Measurements from ENCODE around the gene ELMOD3. TPM values are rescaled to one million over a fixed set of nuclear protein-coding genes. Genes with fewer than 3 reads are reported as not detected.
"Not testable (repeated sequence)": the region's sequence is repeated elsewhere in the genome, so short reads cannot be mapped to it uniquely, and the experiment has no call there.

ELMOD3 gene
- total RNA-seq (2014; rRNA removed; shearing (Covaris generic)) = 9.6 and 13.1 TPM in 2 replicates

- peak; percentile 99 for DNase-seq (ENCODE audit: low read depth)
Observed at GRCh38 chr2:85354286-85355072, at the start of gene ELMOD3, which contains the start of gene RETSAT. Gene ELMOD3 (plus strand): TSS chr2:85354769. CDS start chr2:85357199, 2,430 bp downstream. Gene RETSAT (minus strand): TSS chr2:85354528. CDS start chr2:85354507, 21 bp downstream.

- no peak for DNase-seq (ENCODE audit: low read depth)
Observed at GRCh38 chr2:85307527-85307897, 47.1 kb upstream of the ELMOD3 start.

- no peak for DNase-seq (ENCODE audit: low read depth)
Observed at GRCh38 chr2:85308201-85308600, 46.4 kb upstream of the ELMOD3 start.

- peak; percentile 38 for DNase-seq (ENCODE audit: low read depth)
Observed at GRCh38 chr2:85308896-85309555, 45.5 kb upstream of the ELMOD3 start.

- DNase-seq (ENCODE audit: low read depth) = no peak
Observed at GRCh38 chr2:85309699-85310321, 44.8 kb upstream of the ELMOD3 start.

GRCh38 chr2:85310330-85310729, 44.2 kb upstream of the ELMOD3 start:
- DNase-seq (ENCODE audit: low read depth) = no peak

GRCh38 chr2:85312404-85312803, 42.2 kb upstream of the ELMOD3 start:
- DNase-seq (ENCODE audit: low read depth) = peak; percentile 68

- no peak for DNase-seq (ENCODE audit: low read depth)
Observed at GRCh38 chr2:85314884-85315242, 39.7 kb upstream of the ELMOD3 start.

GRCh38 chr2:85315921-85316320, 38.6 kb upstream of the ELMOD3 start:
- DNase-seq (ENCODE audit: low read depth) = not testable (repeated sequence)

GRCh38 chr2:85318222-85319074, 36.1 kb upstream of the ELMOD3 start:
- DNase-seq (ENCODE audit: low read depth) = no peak

GRCh38 chr2:85319796-85320195, 34.8 kb upstream of the ELMOD3 start:
- no peak for DNase-seq (ENCODE audit: low read depth)

- DNase-seq (ENCODE audit: low read depth) = no peak
Observed at GRCh38 chr2:85323351-85323987, 31.1 kb upstream of the ELMOD3 start.

- not testable (repeated sequence) for DNase-seq (ENCODE audit: low read depth)
Observed at GRCh38 chr2:85323988-85324367, 30.6 kb upstream of the ELMOD3 start.

GRCh38 chr2:85324639-85325465, 29.7 kb upstream of the ELMOD3 start:
- no peak for DNase-seq (ENCODE audit: low read depth)

GRCh38 chr2:85325466-85325811, 29.1 kb upstream of the ELMOD3 start:
- no peak for DNase-seq (ENCODE audit: low read depth)

GRCh38 chr2:85326406-85327159, 28.0 kb upstream of the ELMOD3 start:
- DNase-seq (ENCODE audit: low read depth) = peak; percentile 22

- peak; percentile 43 for DNase-seq (ENCODE audit: low read depth)
Observed at GRCh38 chr2:85327160-85327821, 27.3 kb upstream of the ELMOD3 start.

- DNase-seq (ENCODE audit: low read depth) = peak; percentile 90
Observed at GRCh38 chr2:85327822-85328617, 26.5 kb upstream of the ELMOD3 start, which contains the start of gene TGOLN2. Gene TGOLN2 (minus strand): TSS chr2:85327989. CDS start chr2:85327962, 27 bp downstream.

Data from M059J (cell line).